A549 (cell line): ENCODE data around the gene GSTCD.

Experiments
- CTCF ChIP-seq: fragments of >200 bp; sonication (Bioruptor Twin); formaldehyde crosslinking; IDR thresholded peaks from 3 replicates; pipeline ENCODE4 v1.5.1; 2016
- EP300 ChIP-seq, 2 experiments: fragments of >200 bp; sonication (Bioruptor Twin); formaldehyde crosslinking; IDR thresholded peaks; 2 replicates in 1 of 2; 3 replicates in 1 of 2; pipeline ENCODE4 v1.6.1; 2016 to 2017
- PHF8 ChIP-seq: fragments of 200-600 bp; sonication (generic); IDR thresholded peaks from 2 replicates; pipeline ENCODE4 v1.6.1; 2016; ENCODE audit warnings: low read depth, mild to moderate bottlenecking, antibody characterized with exemption, moderate library complexity, borderline replicate concordance
- POLR2A ChIP-seq: IDR thresholded peaks from 2 replicates; pipeline ENCODE4 v1.6.1; 2012; ENCODE audit warnings: mild to moderate bottlenecking, low read length
- TF ChIP-seq, protein P1 (sequence below): fragments of 200-600 bp; sonication (generic); IDR thresholded peaks from 2 replicates; pipeline ENCODE4 v1.6.1; 2016; ENCODE audit warnings: antibody characterized with exemption, mild to moderate bottlenecking, moderate library complexity

GRCh38 chr4:105843941-105844340 lies 135.4 kb downstream of the GSTCD start:
- TF ChIP-seq EP300 (IDR thresholded peaks at IDR 0.05) = no peak
- no peak for TF ChIP-seq POLR2A
- TF ChIP-seq CTCF = no peak
- TF ChIP-seq PHF8 = no peak
- TF ChIP-seq, protein P1, sequence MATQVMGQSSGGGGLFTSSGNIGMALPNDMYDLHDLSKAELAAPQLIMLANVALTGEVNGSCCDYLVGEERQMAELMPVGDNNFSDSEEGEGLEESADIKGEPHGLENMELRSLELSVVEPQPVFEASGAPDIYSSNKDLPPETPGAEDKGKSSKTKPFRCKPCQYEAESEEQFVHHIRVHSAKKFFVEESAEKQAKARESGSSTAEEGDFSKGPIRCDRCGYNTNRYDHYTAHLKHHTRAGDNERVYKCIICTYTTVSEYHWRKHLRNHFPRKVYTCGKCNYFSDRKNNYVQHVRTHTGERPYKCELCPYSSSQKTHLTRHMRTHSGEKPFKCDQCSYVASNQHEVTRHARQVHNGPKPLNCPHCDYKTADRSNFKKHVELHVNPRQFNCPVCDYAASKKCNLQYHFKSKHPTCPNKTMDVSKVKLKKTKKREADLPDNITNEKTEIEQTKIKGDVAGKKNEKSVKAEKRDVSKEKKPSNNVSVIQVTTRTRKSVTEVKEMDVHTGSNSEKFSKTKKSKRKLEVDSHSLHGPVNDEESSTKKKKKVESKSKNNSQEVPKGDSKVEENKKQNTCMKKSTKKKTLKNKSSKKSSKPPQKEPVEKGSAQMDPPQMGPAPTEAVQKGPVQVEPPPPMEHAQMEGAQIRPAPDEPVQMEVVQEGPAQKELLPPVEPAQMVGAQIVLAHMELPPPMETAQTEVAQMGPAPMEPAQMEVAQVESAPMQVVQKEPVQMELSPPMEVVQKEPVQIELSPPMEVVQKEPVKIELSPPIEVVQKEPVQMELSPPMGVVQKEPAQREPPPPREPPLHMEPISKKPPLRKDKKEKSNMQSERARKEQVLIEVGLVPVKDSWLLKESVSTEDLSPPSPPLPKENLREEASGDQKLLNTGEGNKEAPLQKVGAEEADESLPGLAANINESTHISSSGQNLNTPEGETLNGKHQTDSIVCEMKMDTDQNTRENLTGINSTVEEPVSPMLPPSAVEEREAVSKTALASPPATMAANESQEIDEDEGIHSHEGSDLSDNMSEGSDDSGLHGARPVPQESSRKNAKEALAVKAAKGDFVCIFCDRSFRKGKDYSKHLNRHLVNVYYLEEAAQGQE = no peak
